Measurements from ENCODE around the gene SH3PXD2B.

The SH3PXD2B gene

DNA sequence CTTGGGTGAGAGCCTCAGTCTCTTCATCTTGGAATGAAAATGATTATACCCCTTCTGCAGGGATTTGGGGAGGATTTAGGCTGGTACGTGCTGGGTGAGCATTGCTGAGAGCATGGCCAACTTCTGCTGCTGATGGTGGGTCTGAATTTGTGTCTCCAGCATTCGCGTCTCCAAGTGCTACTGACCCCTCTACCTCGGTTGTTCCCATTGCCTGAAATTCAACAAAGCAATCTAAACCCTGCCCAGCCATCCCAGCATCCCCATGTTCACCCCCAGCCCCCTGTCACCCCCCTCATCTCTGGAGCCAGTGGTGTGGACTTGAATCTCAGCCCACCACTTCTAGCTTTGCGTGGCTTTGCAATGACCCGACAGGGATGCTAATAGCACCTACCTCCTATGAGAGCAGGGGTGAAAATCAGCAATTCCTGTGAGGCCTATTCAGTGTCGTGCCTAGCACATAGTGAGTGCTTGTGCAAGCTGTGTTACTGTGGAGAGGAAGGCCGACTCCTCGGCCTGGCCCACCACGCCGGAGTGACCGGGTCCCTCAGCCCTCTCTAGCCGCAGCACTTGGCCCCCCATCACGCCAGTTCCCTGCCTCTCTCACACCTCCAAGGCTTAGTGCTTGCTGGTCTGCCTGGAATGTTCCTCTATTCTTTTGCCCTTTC is 43.4 kb upstream of the SH3PXD2B start:
- TF ChIP-seq, protein P1, sequence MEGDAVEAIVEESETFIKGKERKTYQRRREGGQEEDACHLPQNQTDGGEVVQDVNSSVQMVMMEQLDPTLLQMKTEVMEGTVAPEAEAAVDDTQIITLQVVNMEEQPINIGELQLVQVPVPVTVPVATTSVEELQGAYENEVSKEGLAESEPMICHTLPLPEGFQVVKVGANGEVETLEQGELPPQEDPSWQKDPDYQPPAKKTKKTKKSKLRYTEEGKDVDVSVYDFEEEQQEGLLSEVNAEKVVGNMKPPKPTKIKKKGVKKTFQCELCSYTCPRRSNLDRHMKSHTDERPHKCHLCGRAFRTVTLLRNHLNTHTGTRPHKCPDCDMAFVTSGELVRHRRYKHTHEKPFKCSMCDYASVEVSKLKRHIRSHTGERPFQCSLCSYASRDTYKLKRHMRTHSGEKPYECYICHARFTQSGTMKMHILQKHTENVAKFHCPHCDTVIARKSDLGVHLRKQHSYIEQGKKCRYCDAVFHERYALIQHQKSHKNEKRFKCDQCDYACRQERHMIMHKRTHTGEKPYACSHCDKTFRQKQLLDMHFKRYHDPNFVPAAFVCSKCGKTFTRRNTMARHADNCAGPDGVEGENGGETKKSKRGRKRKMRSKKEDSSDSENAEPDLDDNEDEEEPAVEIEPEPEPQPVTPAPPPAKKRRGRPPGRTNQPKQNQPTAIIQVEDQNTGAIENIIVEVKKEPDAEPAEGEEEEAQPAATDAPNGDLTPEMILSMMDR (IDR thresholded peaks at IDR 0.05; ENCODE audit: low read length, missing control alignments), result no peak
- H3K4me3 ChIP-seq (replicated peaks; ENCODE audit: low read depth, low read length), result no peak overlapping the region
- no peak for DNase-seq (ENCODE audit: low read depth)

DNA sequence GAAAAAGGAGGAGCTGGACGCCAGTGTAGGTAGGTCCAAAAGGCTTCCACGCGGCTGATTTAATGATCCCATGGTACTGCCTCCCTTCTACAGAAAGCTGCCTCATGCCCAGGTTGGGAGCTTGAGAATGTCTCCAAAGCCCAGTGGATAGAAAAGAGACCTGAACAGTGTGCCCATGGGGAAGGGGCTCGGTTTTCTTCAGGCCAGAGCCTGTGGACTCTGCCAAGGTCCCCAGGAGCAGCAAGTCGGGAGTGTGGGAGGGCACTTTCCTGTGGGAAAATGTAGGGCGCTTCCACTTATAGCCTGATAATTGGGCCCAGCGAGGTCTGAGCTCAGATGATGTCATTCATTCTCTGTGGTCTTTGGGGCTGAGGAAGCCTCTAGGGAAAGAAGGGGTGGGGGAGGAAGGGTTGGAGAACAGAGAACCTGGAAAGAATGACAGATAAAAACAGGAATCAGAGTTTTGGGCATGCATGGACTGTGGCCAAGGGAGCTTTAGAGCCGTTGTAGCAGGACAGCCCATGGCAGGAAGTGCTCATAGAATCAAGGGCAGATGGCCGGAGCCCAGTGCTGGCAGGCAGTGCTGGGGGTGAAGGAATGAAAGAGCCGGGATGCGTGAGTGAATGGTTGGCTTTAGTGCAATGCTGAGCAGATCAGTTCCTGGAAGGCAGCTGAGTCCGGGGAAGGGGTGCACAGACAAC is 42.5 kb upstream of the SH3PXD2B start:
- no peak overlapping the region for H3K4me3 ChIP-seq (replicated peaks; ENCODE audit: low read depth, low read length)
- TF ChIP-seq, protein P1 (IDR thresholded peaks at IDR 0.05; ENCODE audit: low read length, missing control alignments), result no peak
- DNase-seq (ENCODE audit: low read depth), result peak; percentile 85

DNA sequence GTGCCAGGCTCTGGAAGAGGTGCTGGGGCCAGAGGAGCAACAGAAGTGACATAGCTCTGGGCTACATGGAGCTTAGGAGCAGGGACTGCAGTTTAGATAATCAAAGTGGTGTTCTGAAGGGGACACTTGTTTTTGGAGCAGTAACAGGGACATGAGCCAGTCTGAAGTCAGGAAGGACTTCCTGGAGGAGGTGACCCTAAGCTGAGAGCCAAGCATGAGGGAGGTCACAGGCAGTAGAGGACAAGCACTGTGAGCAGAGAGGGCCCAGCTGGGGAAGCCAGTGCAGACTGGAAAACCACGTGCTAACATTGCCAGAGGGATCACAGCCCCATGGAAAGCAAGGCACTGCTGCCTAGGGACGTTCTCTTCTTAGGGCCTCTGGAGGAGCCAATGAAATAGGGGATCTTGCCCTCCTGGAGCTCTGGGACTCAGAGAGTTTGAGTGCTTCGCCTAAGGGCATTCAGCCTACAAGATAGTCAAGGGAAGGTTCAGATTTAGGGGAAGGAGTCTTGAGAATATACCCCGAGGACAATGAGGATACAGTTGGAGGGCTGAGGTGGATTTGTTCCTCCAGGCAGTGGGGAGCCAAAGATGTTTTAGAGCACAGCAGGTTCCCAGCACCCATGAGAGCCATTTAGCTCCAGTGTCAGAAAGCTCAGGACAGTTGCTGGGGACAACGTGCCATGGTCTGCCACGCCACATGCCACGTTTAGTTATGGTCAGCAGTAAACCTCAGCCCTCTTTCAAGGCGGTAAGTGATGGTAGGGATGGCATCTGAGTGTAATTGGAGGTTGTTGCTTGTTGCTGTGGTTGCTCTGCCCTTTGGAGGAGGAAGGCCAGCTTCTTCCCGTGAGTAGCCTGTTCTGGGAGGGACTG is 40.5 kb upstream of the SH3PXD2B start:
- H3K4me3 ChIP-seq (replicated peaks; ENCODE audit: low read depth, low read length), result no peak overlapping the region
- DNase-seq (ENCODE audit: low read depth), result no peak
- TF ChIP-seq, protein P1 (IDR thresholded peaks at IDR 0.05; ENCODE audit: low read length, missing control alignments), result no peak

DNA sequence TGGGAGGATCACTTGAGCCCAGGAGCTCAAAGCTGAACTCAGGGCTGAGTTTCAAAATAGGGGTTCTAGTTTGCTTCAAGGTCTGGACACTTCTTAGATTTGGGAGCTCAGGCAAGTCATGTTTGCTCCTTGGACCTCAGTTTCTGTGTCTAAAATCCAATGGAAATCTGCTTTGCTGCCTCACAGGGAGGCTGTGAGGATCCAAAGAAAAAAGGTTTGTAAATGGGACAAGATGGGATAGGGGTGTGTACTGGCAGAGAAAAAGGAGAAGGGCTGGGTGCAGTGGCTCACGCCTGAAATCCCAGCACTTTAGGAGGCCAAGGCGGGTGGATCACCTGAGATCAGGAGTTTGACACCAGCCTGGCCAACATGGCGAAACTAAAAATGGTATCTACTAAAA is 39.6 kb upstream of the SH3PXD2B start:
- TF ChIP-seq, protein P1 (IDR thresholded peaks at IDR 0.05; ENCODE audit: low read length, missing control alignments), result no peak
- no peak overlapping the region for H3K4me3 ChIP-seq (replicated peaks; ENCODE audit: low read depth, low read length)
- DNase-seq (ENCODE audit: low read depth), result no peak

DNA sequence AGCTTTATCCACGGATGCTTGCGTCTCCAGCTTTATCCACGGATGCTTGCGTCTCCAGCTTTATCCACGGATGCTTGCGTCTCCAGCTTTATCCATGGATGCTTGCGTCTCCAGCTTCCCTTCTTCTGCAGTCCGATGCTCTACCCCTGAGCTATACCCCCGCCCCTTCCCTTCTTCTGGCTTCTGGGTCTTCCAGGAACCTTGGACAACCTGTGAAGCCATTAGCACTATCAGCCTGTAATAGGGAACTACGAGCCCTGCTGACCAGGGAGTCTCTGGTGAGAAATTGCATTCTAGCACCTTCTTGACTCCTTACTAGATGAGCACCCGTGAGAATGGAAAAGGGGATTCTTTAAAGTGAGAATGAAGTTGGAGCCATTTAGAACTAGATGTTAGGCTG is 39.1 kb upstream of the SH3PXD2B start:
- no peak overlapping the region for H3K4me3 ChIP-seq (replicated peaks; ENCODE audit: low read depth, low read length)
- DNase-seq (ENCODE audit: low read depth), result no peak
- TF ChIP-seq, protein P1 (IDR thresholded peaks at IDR 0.05; ENCODE audit: low read length, missing control alignments), result no peak

DNA sequence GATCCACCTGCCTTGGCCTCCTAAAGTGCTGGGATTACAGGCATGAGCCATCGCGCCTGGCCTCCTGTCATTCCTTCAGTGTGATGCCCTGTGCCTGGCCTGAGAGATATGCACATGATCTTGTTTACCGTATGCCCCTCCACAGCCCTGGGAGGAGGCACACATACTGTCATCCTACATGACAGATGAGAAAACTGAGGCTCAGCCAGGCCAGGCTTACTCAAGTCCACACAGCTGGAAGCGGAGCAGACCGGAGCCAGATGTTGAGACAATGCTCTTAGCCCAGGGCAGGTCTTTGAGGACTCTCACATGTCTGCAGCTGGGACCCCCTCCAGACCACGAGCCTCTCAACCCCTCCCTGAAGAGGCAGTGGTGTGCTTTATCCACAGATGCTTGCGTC is 38.7 kb upstream of the SH3PXD2B start:
- TF ChIP-seq, protein P1 (IDR thresholded peaks at IDR 0.05; ENCODE audit: low read length, missing control alignments), result no peak
- no peak for DNase-seq (ENCODE audit: low read depth)
- H3K4me3 ChIP-seq (replicated peaks; ENCODE audit: low read depth, low read length), result no peak overlapping the region
